ENCODE measurements around the gene TINCR. TPM values are rescaled to one million over a fixed set of nuclear protein-coding genes. Genes with fewer than 3 reads are reported as not detected.

Gene TINCR
- total RNA-seq, 1 donor from 2014 or later: 1.0 TPM

GRCh38 chr19:5536337-5536894 is 31.3 kb downstream of the TINCR start:
- Mint-ChIP-seq H3K4me1 (ENCODE audit: low read depth) (peaks cover 4% of the 10 kb centered on the region), H3K27ac (peak overlapping the region; percentile 56), H3K27me3 (peaks cover 2% of the 10 kb centered on the region), H3K4me3 (ENCODE audit: low read depth) (no peak overlapping the region), H3K36me3 (ENCODE audit: insufficient read depth) (peaks cover 4% of the 10 kb centered on the region), H3K9me3 (ENCODE audit: low read depth) (peaks cover 5% of the 10 kb centered on the region)
- DNase-seq (ENCODE audit: low spot score, unreplicated experiment): peak; percentile 59
- no peak for TF ChIP-seq CTCF (IDR thresholded peaks at IDR 0.05; ENCODE audit: unreplicated experiment)

- peaks cover 4% of the 10 kb centered on the region for H3K36me3 Mint-ChIP-seq (ENCODE audit: insufficient read depth)
- peaks cover 5% of the 10 kb centered on the region for H3K9me3 Mint-ChIP-seq (ENCODE audit: low read depth)
- no peak for DNase-seq (ENCODE audit: low spot score, unreplicated experiment)
- H3K4me3 Mint-ChIP-seq (ENCODE audit: low read depth): no peak overlapping the region
- peak; percentile 49 for TF ChIP-seq CTCF (IDR thresholded peaks at IDR 0.05; ENCODE audit: unreplicated experiment)
- peaks cover 4% of the 10 kb centered on the region for H3K4me1 Mint-ChIP-seq (ENCODE audit: low read depth)
- H3K27ac Mint-ChIP-seq: peak overlapping the region; percentile 33
- peaks cover 6% of the 10 kb centered on the region for H3K27me3 Mint-ChIP-seq
Observed at GRCh38 chr19:5534787-5535586, 32.8 kb downstream of the TINCR start.

- H3K27me3 Mint-ChIP-seq: peaks cover 13% of the 10 kb centered on the region
- TF ChIP-seq CTCF (IDR thresholded peaks at IDR 0.05; ENCODE audit: unreplicated experiment): no peak
- DNase-seq (ENCODE audit: low spot score, unreplicated experiment): no peak
- no peak overlapping the region for H3K4me3 Mint-ChIP-seq (ENCODE audit: low read depth)
- peaks cover 4% of the 10 kb centered on the region for H3K4me1 Mint-ChIP-seq (ENCODE audit: low read depth)
- peaks cover 4% of the 10 kb centered on the region for H3K36me3 Mint-ChIP-seq (ENCODE audit: insufficient read depth)
- peaks cover 5% of the 10 kb centered on the region for H3K9me3 Mint-ChIP-seq (ENCODE audit: low read depth)
- no peak overlapping the region for H3K27ac Mint-ChIP-seq
Observed at GRCh38 chr19:5533257-5533656, 34.5 kb downstream of the TINCR start.

- no peak for TF ChIP-seq CTCF (IDR thresholded peaks at IDR 0.05; ENCODE audit: unreplicated experiment)
- peaks cover 5% of the 10 kb centered on the region for H3K9me3 Mint-ChIP-seq (ENCODE audit: low read depth)
- no peak overlapping the region for H3K4me3 Mint-ChIP-seq (ENCODE audit: low read depth)
- DNase-seq (ENCODE audit: low spot score, unreplicated experiment): no peak
- H3K4me1 Mint-ChIP-seq (ENCODE audit: low read depth): no peaks in the 10 kb centered on the region
- no peak overlapping the region for H3K27ac Mint-ChIP-seq
- peaks cover 4% of the 10 kb centered on the region for H3K36me3 Mint-ChIP-seq (ENCODE audit: insufficient read depth)
- peaks cover 28% of the 10 kb centered on the region for H3K27me3 Mint-ChIP-seq
Observed at GRCh38 chr19:5530701-5531100, 37.1 kb downstream of the TINCR start.

- Mint-ChIP-seq H3K4me3 (ENCODE audit: low read depth) (no peak overlapping the region), H3K9me3 (ENCODE audit: low read depth) (no peaks in the 10 kb centered on the region), H3K36me3 (ENCODE audit: insufficient read depth) (no peaks in the 10 kb centered on the region), H3K27ac (no peak overlapping the region), H3K4me1 (ENCODE audit: low read depth) (no peaks in the 10 kb centered on the region), H3K27me3 (peaks cover 47% of the 10 kb centered on the region)
- DNase-seq (ENCODE audit: low spot score, unreplicated experiment): no peak
- no peak for TF ChIP-seq CTCF (IDR thresholded peaks at IDR 0.05; ENCODE audit: unreplicated experiment)
Observed at GRCh38 chr19:5526691-5527090, 41.1 kb downstream of the TINCR start.

Data from progenitor cell of endocrine pancreas (in vitro differentiated cells).